Spleen (tissue), 7 donors: ENCODE data around the gene DPF3.

Experiments used
- POLR2A ChIP-seq, 3 donors: fragments of 450-650 bp; IDR thresholded peaks; one replicate each; pipeline ENCODE4 v1.5.1; 2017; ENCODE audit warnings: antibody characterized with exemption in 3 of 3, mild to moderate bottlenecking in 1 of 3
- TF ChIP-seq, protein P1 (sequence below), 11 experiments: fragments of 200-600 bp in 7 of 11; fragments of 450-650 bp in 4 of 11; sonication (generic) in 4 of 11; IDR thresholded peaks in 8 of 11; conservative IDR thresholded peaks in 3 of 11; 1 replicate in 7 of 11; 2 replicates in 4 of 11; pipeline versions ENCODE4 v1.4.0 to v1.8.0; 2016 to 2021; ENCODE audit warnings: antibody characterized with exemption in 11 of 11, inconsistent platforms in 4 of 11, mild to moderate bottlenecking in 1 of 11
- donor health status: DM: no; HTN: no; CAD: no; lungs with moderate emphysema.
- donor health status: DM: no; HTN: no; CAD: no.
- donor health status: DM: no; HTN: no; CAD: no.

DNA sequence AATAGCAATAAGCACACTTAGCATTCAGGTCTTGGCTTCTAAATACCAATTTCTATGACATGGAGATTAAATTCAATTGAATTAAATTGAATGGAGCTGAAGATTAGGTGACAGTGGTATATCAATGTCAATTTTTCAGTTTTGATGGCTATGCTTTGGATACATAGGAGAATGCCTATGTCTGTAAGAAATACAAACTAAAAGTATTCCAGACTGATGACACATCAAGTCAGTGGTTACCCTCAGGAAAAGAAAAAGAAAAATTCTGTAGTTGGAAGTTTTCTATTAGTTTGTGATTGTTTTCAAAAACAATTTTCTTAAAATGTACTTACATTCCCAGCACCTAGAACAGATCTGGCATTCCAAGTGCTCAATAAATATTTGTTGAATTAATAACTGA, 27.5 kb upstream of the DPF3 start:
- TF ChIP-seq, protein P1, sequence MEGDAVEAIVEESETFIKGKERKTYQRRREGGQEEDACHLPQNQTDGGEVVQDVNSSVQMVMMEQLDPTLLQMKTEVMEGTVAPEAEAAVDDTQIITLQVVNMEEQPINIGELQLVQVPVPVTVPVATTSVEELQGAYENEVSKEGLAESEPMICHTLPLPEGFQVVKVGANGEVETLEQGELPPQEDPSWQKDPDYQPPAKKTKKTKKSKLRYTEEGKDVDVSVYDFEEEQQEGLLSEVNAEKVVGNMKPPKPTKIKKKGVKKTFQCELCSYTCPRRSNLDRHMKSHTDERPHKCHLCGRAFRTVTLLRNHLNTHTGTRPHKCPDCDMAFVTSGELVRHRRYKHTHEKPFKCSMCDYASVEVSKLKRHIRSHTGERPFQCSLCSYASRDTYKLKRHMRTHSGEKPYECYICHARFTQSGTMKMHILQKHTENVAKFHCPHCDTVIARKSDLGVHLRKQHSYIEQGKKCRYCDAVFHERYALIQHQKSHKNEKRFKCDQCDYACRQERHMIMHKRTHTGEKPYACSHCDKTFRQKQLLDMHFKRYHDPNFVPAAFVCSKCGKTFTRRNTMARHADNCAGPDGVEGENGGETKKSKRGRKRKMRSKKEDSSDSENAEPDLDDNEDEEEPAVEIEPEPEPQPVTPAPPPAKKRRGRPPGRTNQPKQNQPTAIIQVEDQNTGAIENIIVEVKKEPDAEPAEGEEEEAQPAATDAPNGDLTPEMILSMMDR (IDR thresholded peaks at IDR 0.05 in 8 of 11, conservative IDR thresholded peaks at IDR 0.05 in 3 of 11) = no peak
- TF ChIP-seq POLR2A (IDR thresholded peaks at IDR 0.05) = no peak
